ENCODE measurements around the gene NOVA2.
A peak's percentile ranks its signal among the peaks of the same experiment; 100 is the strongest.

Gene NOVA2

DNA sequence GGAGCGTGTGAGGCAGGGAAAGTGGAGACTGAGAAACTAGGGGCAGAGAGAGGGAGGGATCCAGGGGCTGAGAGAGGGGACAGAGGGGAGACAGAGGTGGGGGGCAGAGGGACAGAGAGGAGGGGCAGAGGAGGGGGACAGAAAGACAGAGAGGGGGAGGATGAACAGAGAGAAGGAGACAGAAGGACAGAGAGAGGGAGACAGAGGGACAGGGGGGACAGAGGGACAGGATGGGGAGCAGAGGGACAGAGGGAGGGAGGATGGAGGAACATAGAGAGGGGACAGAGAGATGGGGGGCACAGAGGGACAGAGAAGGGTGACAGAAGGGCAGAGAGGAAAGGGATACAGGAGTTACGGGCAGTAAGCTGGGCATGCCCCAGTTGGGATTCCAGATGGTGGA is 44.4 kb downstream of the NOVA2 start:
- TF ChIP-seq, protein P1, sequence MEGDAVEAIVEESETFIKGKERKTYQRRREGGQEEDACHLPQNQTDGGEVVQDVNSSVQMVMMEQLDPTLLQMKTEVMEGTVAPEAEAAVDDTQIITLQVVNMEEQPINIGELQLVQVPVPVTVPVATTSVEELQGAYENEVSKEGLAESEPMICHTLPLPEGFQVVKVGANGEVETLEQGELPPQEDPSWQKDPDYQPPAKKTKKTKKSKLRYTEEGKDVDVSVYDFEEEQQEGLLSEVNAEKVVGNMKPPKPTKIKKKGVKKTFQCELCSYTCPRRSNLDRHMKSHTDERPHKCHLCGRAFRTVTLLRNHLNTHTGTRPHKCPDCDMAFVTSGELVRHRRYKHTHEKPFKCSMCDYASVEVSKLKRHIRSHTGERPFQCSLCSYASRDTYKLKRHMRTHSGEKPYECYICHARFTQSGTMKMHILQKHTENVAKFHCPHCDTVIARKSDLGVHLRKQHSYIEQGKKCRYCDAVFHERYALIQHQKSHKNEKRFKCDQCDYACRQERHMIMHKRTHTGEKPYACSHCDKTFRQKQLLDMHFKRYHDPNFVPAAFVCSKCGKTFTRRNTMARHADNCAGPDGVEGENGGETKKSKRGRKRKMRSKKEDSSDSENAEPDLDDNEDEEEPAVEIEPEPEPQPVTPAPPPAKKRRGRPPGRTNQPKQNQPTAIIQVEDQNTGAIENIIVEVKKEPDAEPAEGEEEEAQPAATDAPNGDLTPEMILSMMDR (IDR thresholded peaks at IDR 0.05; ENCODE audit: insufficient read depth, low read depth, low read length, missing control alignments) = no peak
- H3K4me3 ChIP-seq (ENCODE audit: low read depth, low read length) = no peak overlapping the region
- DNase-seq (ENCODE audit: low read depth) = no peak

DNA sequence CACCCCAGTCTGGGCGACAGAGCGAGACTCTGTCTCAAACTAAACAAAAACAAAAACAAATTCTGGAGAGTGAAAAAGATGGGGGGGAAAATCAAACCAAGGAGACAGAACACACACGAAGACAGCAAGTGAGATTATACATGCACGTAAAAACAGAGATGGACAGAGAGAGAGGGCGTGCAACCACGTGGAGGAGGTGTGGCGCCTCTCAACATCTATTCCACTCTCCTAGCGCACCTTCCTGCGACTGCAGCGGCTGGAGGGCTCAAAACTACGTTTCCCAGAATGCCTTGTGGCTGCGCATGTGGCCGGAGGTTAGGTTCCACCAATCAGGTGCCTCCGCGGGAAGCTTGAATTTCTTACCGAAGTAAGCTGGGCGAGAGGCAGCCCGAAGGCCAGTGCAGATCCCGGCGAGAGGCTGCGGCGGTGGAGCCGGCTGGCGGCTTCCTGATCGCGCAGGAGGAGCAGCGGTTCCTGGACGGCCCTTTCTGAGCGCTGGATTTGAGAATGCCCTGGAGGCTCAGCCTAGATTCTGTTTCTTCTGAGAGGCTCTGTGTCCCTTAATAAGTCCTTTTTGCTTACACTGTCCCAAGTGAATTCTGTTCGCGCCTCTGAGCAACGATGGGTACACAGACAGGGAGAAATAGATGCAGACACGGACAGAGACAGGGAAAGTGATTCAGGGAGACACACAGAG is 46.0 kb downstream of the NOVA2 start:
- DNase-seq (ENCODE audit: low read depth) = peak; percentile 95
- 0 out of 2 replicates have a peak overlapping the region, but pooled peaks have one; percentile 4 for H3K4me3 ChIP-seq (ENCODE audit: low read depth, low read length)
- TF ChIP-seq, protein P1 (IDR thresholded peaks at IDR 0.05; ENCODE audit: insufficient read depth, low read depth, low read length, missing control alignments) = no peak

DNA sequence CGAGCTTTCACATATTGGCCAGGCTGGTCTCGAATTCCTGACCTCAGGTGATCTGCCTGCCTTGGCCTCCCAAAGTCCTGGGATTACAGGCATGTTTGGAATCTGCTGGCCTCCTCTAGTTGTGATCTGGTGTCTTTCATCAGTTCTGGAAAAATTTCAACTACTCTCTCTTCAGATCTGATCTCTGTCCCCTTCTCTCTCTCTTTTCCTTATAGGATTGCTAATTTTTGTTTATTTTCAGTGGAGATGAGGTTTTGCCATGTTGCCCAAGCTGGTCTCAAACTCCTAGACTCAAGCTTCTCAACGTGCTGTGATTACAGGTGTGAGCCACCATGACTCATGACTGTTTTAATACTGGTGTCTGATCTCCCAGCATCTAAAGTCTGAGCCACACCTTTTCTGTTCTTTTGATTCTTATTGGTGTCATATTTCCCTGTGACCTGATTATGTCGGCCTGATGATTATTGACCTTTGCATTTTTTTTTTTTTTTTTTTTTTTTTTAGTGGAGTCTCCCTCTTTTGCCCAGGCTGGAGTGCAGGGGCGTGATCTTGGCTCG is 48.7 kb downstream of the NOVA2 start:
- TF ChIP-seq, protein P1 (IDR thresholded peaks at IDR 0.05; ENCODE audit: insufficient read depth, low read depth, low read length, missing control alignments) = no peak
- DNase-seq (ENCODE audit: low read depth) = no peak
- H3K4me3 ChIP-seq (ENCODE audit: low read depth, low read length) = no peak overlapping the region

DNA sequence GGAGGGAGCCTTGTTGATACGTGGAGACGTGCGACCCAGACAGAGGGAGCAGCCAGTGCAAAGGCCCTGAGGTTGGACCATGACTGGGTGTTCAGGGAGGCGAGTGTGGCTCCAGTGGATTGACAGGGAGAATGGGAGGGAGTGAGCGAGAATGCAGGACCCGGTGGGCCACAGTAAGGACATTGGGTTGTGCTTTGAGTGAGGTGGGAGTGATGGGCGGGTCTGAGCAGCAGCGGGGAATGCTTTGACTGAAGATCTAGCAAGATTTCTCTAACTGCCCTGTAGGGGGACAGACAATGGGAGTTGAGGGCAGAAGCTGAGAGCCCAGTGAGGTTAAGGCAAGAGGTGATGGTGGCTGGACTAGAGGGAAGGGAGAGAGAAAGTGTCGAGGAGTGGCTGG is 51.4 kb downstream of the NOVA2 start:
- TF ChIP-seq, protein P1 (IDR thresholded peaks at IDR 0.05; ENCODE audit: insufficient read depth, low read depth, low read length, missing control alignments) = peak; percentile 38
- peak; percentile 27 for DNase-seq (ENCODE audit: low read depth)
- H3K4me3 ChIP-seq (ENCODE audit: low read depth, low read length) = no peak overlapping the region

DNA sequence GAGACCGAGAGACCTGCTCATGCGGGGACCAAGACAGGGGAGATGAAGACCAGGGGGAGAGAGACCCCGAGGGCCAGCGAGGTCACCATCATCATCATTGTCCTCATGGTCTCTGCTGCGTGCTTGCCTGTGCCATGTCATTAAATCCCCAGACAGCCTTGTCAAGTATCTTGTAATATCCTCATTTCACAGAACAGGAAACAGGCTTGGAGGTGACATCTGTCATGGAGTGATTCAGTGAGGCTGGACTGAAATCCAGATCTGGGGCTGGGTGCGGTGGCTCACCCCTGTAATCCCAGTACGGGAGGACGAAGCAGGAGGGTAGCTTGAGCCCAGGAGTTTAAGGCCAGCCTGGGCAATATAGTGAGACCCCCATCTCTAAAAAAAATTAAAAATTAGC is 53.2 kb downstream of the NOVA2 start:
- TF ChIP-seq, protein P1 (IDR thresholded peaks at IDR 0.05; ENCODE audit: insufficient read depth, low read depth, low read length, missing control alignments) = no peak
- H3K4me3 ChIP-seq (ENCODE audit: low read depth, low read length) = no peak overlapping the region
- DNase-seq (ENCODE audit: low read depth) = no peak

DNA sequence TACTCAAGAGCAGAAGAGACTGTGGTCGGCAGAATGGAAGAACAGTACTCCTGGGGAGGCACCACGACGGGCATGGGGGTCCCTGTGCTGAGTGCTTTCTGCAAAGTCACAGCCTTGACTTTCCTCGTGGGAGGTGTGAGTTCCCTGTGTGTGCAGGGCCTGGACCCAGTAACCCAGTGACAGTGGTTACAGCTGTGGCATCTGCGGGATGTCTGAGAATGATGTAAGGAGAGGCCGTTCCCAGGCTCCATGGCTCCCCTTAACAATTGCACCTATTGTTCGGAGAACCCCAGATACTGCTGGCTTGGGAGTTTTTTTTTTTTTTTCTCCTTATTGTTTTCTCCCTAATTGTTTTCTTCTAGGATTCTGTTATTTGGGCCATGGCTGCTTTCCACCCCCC is 54.0 kb downstream of the NOVA2 start:
- no peak overlapping the region for H3K4me3 ChIP-seq (ENCODE audit: low read depth, low read length)
- TF ChIP-seq, protein P1 (IDR thresholded peaks at IDR 0.05; ENCODE audit: insufficient read depth, low read depth, low read length, missing control alignments) = no peak
- no peak for DNase-seq (ENCODE audit: low read depth)

DNA sequence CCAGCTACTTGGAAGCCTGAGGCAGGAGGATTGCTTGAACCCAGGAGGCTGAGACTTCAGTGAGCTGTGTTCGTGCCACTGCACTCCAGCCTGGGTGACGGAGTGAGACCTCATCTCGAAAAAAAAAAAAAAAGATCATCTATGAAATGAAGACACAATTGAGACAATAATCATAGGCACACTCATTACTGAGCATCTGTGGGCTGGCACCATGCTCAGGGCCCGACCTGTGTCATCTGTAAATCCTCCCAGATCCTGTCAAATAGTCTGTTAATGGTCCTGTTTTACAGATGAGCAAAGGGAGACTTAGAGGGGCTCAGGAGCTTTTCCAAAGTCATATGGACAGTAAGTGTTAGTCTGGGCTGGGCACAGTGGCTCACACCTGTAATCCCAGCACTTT is 54.9 kb downstream of the NOVA2 start:
- TF ChIP-seq, protein P1 (IDR thresholded peaks at IDR 0.05; ENCODE audit: insufficient read depth, low read depth, low read length, missing control alignments) = no peak
- no peak overlapping the region for H3K4me3 ChIP-seq (ENCODE audit: low read depth, low read length)
- no peak for DNase-seq (ENCODE audit: low read depth)
